Kasumi-1 (cell line): ENCODE measurements around the gene OCIAD1.
A peak's percentile ranks its signal among the peaks of the same experiment; 100 is the strongest.

Source experiments
- DNase-seq, 2 experiments: peaks; one replicate each; lab custom pipeline; 2025; lab: John Stamatoyannopoulos, UW

OCIAD1 gene

DNA sequence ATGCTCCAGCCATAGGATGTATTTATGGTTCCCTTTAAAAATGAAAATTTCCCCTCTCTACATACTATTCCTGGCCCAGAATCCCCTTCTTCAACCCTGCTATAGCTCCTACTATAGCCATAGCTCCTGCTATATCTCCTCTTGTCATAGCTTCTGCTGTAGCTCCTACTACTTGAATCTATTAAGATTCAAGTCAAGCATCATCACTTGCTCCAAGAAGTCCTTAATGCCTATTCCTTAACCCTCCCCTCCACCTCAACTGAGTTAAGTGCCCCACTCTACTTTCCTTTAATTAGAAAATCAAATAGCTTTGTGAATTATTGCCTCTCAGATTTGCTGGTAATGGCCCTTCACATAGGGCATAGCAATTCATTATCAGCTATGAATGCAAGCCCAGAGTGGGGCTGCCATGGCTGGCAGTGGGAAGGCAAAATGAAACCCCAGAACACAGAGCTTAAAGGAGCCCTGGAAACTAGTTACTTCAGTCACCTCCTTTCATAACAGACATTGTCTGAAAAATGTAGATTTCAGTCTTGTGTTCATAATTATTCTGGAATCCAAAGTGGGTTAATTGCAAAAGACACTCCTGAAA, 60.2 kb downstream of the OCIAD1 start:
- no peak for DNase-seq

DNA sequence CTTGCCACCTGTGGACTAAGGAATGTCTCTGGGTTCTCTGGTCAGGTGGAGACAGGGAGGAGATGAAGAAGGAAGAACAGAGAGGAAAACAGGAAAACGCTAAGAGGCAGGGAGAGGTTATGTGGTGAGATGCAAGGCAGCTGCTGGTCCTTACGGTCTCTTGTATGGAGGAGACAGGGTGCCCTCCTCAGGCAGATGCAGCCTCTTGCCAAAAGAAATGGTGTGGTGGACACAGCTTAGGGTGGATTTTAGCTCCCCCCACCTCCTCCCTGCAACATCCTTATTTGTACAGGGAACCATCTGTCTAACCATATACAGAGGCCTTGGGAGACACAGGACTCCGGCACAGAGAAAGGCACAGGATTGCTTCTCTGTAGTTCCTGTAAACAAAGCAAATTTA, 66.0 kb downstream of the OCIAD1 start:
- peak; percentile 54 to 61 for DNase-seq

DNA sequence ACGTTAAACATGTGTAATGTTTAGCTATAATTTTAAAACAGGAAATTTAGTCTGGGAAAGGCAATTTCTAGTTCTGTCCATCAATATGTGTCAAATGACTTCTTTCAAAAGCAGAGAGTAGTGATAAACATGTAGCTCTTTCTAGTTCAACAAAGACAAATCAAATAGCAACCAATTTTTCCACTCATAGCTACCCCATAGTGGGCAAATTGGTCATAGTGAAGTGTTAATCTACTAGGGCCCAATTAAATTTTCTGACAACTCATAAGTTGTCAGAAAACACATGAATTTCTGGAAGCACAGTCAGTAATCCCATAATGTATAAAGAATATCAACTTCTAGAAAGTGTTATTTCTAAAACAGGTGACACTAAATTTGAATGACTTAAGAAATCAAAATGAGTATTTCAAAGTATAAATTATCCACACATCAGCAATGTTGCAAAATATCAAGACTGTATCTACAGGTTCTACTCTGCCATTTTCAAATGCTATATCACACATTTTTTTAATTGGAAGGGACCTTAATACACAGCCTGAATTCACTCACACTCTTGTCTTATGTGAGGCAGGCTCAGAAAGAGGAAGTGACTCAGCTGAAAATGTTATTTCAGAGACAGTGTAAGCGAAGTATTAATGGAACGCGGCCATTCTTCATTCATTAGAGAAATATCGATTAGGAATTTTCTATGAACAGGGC, 68.0 kb downstream of the OCIAD1 start:
- DNase-seq, result peak; percentile 92 to 96

DNA sequence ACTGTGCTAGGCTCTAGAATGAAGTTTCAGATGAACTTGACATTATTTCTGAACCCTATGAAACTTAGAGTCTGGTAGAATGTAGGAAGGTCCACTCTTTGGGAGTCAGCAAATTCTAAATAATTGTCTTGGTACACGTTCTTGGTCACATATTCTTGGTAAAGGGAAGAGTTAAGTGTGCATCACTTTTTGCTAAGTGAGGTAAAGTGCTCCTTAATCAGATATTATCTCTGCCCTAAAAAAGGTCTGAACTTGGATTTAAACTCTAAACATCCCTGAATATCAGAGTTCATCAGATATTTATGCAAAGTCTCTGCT, 68.5 kb downstream of the OCIAD1 start:
- peak; percentile 58 to 73 for DNase-seq

DNA sequence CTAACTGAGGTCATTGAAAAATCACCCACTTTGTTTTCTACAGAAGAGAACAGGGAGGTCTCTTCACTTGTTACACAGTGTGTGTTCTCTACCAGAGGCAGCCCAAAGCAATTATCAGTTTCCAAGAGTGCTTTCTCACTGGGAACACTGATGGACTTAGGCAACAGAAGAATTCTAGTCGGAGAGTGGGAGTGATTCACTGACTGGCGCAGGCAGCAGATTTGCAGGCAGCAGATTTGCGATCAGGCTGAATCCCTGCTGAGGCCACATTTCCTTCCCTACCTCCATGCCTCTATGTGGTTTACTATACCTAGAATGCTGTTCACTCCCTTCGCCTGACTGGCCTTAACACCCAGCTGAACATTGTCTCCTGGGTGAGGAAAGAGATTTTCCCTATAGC, 69.1 kb downstream of the OCIAD1 start:
- peak; percentile 59 to 75 for DNase-seq

DNA sequence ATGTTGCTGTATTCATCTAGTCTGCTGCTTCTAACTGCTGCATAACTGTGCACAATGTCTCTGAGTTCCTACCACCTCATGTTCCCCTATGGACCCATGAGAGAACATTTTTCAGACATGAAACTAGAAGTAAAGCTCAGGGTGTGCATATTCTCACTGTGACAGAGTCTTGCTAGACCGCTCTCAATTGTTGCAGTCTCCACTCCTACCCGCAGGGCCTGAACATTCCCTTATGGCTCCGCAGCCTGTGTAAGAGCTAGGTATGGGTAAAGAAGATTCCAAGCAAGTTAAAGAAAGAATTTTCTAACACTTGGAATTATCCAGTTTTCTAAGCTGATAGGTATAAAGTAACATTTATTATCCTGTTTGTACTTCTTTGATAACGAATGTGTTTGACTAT, 70.3 kb downstream of the OCIAD1 start:
- no peak for DNase-seq

DNA sequence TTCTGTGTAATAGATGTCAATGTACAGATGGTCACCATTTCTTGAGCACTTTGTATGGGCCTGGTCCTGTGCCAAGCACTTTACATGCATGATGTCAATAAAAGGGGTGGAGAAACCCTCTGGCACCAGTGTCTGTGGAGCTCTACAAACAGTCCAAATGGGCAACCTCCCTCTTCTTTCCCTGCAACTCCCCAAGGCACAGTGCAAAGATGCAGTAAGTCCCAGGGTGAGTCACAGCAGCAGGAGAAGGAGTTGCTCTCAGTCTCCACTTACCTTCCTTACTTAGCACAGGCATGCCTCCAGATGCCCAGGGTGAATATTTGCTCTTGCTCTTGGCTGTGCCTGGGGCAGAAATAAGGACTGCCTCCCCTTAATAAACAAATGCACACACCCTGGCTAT, 71.4 kb downstream of the OCIAD1 start:
- no peak for DNase-seq

DNA sequence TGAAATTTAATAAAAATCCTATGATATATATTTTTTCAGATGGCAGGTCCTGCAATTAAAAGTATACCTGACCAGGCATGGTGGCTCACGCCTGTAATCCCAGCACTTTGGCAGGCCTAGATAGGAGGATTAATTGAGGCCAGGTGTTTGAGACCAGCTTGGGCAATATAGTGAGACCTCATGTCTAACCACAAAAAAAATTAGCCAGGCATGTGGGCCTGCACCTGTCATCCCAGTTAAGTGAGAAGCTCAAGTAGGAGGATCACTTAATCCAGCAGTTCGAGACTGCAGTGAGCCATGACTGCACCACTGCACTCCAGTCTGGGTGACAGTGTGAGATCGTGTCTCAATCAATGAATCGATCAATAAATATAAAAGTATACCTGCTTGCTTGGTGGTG, 73.2 kb downstream of the OCIAD1 start:
- no peak for DNase-seq

DNA sequence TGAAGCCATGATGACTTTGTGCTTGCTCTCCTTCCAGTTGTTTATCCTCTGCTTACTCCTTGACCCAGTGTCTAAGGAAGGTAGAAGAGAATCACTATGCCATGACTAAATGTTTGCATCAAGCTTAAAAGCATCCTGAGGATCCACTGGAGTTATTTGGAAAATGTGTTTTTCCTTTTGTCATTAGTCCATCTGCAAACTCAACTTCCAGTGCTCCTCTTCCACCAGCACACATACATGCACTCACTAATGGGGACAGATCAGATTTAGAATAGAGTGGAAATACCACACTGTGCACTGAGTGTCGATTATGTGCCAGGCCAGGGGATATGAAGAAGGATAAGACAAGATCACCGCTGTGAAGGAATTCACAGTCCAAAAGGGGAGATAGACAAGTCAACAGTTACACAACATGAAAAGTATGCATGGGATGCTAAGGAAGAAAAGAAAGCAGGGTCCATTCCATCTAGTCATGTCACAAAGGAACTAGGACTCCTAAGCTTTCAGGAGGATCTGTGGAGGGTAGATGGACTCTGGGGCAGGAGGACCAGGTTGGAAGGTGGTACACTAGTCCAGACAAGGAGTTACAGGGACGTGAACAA, 73.8 kb downstream of the OCIAD1 start:
- no peak for DNase-seq

DNA sequence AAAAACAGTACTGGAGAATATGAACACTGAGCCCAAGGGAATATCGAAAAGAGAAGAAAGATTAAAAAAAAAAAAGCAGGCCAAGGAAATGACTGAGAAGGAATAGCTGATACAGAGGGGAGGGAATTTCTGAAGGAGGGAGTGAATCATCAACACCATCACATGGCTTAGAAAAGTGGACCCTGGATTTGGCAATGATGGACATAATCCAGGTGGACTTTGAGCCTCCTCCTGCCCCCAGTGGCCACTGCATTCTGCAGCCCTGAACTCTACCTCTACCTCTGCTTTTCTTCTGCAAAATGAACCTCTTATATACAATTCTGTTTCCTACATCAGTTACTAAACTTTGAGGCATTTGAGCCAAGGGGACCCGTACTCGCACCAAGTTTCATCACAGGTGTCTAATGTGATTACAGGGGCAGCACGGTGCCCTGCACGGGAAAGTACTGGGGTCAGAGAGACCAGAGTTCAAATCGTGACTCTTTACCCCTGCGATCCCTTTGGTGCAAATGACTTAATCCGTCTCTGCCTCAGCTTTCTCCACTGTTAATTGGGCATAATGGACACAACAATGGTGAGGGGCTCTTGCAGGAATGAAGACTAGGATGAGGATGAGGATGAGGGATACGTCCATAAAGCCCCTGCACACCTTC, 74.6 kb downstream of the OCIAD1 start:
- no peak for DNase-seq

DNA sequence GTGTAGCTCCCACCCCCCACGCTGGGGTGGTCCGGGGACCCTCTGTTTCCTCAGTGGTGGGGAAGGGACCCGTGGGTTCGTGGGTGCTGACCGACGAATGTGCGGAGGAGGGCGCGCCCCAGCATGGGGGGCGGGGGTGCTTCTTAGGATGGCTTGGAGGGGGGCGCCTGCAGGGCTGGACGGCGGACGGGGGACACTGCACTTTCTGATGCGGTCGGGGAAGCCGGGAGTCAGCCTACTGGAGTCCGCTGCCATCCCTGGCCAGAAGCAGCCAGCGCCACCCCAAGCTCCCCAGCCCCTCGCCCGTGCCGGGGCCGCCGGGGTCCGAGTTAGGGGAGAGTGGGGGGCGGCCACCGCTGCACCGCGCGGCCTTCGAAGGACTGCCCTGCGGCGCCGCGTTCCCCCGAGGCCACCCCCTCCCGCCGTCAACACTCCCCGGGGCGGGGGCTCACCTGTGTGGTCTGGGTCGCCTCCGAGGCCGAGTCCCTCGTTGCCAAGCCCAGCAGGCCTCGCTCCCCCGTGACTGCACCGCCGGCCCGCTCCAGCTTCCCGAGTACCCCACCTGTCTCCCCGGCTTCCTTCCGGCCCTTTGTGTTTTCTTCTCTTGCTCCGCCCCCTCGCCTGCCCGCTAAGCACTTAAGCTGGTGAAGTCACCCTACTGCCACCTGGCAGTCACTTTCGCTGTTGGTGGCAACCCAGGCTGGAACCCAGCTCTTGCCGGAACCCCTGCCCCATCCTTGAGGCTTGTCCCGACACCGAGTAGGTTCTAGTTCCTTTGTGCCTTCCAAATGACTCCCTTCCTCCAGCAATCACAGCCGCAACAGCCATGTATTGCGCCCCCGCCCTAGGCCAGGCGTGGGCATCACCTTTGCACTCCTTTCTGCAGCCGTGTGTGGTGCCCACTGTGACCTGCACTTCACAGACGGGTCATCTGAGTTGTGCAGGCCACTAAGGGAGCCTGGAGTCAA, 75.6 kb downstream of the OCIAD1 start, which contains the start of gene OCIAD2:
Gene OCIAD2, minus strand, starts transcription at position 569 of the 968 bp plus-strand sequence. CDS start 2,225 bp downstream, outside the sequence.
- DNase-seq, result peak; percentile 61 to 69

DNA sequence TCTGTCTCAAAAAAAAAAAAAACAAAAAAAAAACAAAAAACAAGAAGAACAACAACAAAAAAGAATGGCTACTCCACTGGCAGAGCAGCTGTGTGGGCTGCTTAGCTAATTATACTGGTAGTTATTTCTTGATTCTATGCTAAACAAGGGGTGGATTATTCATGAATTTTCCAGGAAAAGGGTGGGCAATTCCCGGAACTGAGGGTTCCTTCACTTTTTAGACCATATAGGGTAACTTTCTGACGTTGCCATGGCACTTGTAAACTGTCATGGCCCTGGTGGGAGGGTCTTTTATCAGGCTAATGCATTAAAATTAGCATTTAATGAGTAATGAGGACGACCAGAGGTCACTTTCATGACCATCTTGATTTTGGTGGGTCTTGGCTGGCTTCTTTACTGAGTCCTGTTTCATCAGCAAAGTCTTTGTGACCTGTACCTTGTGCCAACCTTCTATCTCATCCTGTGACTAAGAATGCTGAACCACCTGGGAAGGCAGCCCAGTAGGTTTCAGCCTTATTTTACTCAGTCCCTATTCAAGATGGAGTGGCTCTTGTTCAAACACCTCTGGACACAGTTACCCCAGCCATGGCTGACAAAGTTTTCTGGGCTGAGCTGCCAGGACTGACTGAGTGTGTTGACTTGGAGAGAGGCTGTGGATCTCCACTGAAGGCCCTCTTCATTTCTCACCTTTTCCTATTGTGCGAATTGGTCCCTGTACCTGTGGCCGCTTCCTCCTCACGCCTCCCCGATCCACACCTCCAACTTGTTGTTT, 77.0 kb downstream of the OCIAD1 start:
- DNase-seq, result no peak

DNA sequence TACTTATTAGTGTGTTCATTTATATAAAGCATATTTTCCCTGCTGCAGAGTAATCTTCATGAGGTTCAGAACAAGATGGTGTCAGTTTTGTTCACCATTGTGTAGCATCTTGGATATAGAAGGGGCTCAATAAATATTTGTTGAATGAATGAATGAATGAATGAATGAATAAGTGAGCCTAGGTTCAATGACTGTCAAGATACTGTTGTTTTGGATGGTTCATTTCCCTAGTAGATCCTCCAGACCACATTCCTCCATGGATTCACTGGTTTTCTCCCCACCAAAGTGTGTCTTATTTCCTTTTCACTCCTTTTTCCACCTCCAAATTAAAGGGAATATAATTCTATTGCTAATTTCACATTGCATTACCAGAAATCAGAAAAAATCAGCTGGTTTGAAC, 77.8 kb downstream of the OCIAD1 start:
- DNase-seq, result no peak

DNA sequence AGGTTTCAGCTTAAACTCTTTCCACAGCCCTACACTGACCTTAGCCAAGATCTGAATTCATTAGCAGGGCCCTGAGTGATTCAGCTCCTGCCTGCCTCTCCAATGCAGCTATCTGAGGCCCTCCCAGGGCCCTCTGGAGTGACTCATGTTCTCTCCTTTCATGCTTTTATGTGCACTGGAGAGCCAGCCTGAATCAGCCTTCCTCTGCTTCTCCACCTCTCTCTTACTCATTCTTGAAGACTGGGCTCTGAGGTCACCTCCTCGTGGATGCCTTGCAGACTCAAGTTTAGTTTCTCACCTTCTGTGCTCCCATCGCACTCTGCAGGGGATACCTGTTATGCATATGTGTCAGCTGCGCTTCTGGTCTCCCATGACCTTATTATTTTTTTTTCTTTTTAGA, 78.8 kb downstream of the OCIAD1 start:
- DNase-seq, result peak; percentile 66 to 72

DNA sequence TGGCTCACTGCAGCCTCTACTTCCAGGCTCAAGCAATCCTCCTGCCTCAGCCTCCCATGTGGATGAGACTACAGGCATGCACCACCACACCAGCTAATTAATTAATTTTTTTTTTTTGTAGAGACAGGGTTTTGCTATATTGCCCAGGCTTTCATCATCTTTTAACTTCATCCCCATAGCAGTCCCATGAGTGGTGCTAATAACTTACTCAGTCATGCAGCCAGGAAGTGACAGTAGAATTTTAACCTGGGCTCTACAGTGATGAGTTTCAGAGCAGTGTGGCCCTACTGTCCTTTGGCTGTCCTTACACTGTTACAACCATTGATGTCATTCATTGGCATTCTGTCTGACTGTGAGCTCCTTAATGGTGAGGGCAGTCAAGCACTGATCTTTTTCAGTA, 79.6 kb downstream of the OCIAD1 start:
- no peak for DNase-seq
